AG04449 (cell line): ENCODE data around the gene CD38.
"Not testable (repeated sequence)": the region's sequence is repeated elsewhere in the genome, so short reads cannot be mapped to it uniquely, and the experiment has no call there.

Experiments used
- CTCF ChIA-PET: fragments of 350-600 bp; formaldehyde crosslinking; extraction: SDS; loops from one replicate; lab custom pipeline; 2021; ENCODE audit warnings: antibody characterized with exemption; lab: Yijun Ruan, JAX
- POLR2A ChIA-PET: fragments of 400-600, 350-600 bp; formaldehyde crosslinking; extraction: SDS; loops from one replicate; lab custom pipeline; 2020; ENCODE audit warnings: antibody characterized with exemption, inconsistent platforms; lab: Yijun Ruan, JAX
- DNase-seq: peaks from one replicate; pipeline ENCODE4 v3.0.0-alpha.2; 2010; ENCODE audit warnings: low read depth, low spot score
- H3K4me3 ChIP-seq: 2 replicates; pipeline ENCODE4 v1.5.1; 2011; ENCODE audit warnings: low read depth, mild to moderate bottlenecking, control low read depth, low read length
- TF ChIP-seq, protein P1 (sequence below): IDR thresholded peaks from one replicate; pipeline ENCODE4 v1.5.1; 2011; ENCODE audit warnings: mild to moderate bottlenecking, moderate library complexity, low read length, control low read depth, inconsistent platforms; ENCODE audit not compliant: insufficient read depth; ENCODE audit errors: missing control alignments

The CD38 gene

DNA sequence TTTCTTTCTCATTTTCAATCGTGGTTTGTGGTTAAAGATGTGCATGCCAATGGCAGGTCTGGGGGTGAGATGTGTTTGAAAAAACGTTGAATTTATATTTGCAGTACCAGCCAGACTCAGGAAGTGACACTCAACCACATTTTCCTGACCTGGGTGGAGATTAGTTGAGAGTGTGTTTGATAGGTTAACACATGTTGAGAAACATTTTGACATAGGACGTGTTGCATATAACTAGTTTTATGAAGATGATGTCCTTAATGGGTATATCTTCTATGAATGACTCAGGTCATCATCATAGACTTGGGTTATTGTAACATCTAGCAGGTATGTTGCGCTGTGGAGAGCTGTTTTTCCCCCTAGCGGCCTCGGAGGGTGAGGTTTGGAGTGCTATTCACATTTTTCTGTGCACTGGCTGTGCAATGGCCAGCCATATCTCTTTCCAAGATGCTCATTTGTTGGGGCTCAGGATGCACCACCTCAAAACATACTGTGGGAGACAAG is 21.7 kb upstream of the CD38 start:
- POLR2A ChIA-PET, result no interaction called here

DNA sequence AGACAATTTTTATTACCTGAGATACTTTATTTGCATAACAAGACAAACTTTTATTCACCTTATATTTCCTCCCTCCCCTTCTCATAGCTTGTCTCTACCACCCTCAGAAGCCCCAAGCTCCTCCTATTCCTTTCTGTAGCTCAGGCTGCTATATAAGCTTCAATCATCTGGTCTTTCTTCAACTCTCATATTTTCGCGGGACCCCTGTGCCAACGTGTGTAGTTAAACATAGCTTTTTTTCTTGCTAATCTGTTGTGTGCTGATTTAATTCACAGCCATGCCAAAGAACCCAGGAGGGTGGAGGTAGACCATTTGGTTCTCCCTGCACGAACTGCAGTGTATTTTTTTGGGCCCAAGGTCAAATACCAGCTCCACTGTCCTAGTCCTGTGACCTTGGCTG is 21.1 kb upstream of the CD38 start:
- no peak overlapping the region for H3K4me3 ChIP-seq
- POLR2A ChIA-PET, result no interaction called here
- TF ChIP-seq, protein P1, sequence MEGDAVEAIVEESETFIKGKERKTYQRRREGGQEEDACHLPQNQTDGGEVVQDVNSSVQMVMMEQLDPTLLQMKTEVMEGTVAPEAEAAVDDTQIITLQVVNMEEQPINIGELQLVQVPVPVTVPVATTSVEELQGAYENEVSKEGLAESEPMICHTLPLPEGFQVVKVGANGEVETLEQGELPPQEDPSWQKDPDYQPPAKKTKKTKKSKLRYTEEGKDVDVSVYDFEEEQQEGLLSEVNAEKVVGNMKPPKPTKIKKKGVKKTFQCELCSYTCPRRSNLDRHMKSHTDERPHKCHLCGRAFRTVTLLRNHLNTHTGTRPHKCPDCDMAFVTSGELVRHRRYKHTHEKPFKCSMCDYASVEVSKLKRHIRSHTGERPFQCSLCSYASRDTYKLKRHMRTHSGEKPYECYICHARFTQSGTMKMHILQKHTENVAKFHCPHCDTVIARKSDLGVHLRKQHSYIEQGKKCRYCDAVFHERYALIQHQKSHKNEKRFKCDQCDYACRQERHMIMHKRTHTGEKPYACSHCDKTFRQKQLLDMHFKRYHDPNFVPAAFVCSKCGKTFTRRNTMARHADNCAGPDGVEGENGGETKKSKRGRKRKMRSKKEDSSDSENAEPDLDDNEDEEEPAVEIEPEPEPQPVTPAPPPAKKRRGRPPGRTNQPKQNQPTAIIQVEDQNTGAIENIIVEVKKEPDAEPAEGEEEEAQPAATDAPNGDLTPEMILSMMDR, result no peak
- no peak for DNase-seq
- CTCF ChIA-PET, result interaction anchor here (1.4 to 1.7 kb wide), 2 partner anchors 14 to 22 kb away, joined by 4 to 7 read pairs; no protein-coding TSS in a partner anchor

More for the DNA sequence above, 21.7 kb upstream of the CD38 start:
- DNase-seq, result no peak
- CTCF ChIA-PET, result interaction anchor here (0.9 to 1.7 kb wide), 2 partner anchors 22 to 27 kb away, joined by 3 to 7 read pairs; no protein-coding TSS in a partner anchor
- H3K4me3 ChIP-seq, result no peak overlapping the region
- TF ChIP-seq, protein P1, result no peak

DNA sequence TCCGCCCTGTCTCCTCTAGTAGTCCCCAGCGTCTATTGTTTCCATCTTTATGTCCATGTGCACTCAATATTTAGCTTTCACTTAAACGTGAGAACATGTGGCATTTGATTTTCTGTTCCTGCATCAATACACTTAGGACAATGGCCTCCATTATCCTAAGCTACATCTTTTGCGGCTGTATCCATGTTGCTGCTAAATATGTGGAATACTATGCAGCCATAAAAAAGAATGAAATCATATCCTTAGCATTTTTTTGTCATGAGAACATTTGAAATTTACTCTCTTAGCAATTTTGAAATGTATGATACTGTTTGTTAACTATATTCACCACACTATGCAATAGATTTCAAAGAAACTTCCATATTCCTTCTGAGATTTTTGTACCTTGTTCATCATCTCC is 19.8 kb upstream of the CD38 start:
- CTCF ChIA-PET, result interaction anchor here (1.4 to 2.5 kb wide), 2 partner anchors 15 to 26 kb away, joined by 4 to 6 read pairs; no protein-coding TSS in a partner anchor
- POLR2A ChIA-PET, result no interaction called here
- no peak for DNase-seq
- TF ChIP-seq, protein P1, result no peak
- H3K4me3 ChIP-seq, result no peak overlapping the region

DNA sequence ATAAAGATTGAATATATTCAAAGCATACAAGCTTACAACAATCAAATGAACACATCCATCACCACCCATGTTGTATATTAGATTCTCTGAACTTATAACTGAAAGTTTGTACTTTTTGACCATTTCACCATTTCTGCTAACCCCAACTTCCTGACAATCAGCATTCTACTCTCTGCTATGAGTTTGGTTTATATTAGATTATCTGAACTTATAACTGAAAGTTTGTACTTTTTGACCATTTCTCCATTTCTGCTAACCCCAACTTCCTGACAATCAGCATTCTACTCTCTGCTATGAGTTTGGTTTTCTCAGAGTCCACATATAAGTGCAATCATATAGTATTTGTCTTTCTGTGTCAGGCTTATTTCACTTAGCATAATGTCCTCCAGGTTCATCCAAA is 15.7 kb upstream of the CD38 start:
- POLR2A ChIA-PET, DNase-seq, H3K4me3 ChIP-seq: not testable (repeated sequence)
- CTCF ChIA-PET, result interaction anchor here (1.3 to 1.5 kb wide), 2 partner anchors 42 to 44 kb away, joined by 3 to 4 read pairs; no protein-coding TSS in a partner anchor

DNA sequence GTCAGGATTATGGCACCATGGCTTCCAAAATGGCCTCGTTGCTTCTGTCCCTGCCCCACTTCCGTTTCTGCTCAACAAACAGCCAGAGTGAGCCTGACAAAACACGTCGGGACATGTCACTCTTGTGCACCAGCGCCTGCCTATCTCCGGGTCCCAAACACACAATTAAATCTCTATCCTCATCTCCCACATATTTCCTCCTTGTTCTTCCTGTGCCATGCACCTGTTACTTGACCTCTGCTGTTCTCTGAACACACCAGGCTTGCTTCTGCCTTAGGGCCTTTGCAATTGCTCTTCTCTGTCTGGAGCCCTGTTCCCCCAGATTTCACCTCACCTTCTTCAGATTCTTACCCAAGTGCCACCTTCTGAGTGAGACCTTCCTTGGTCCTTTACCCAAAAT is 12.7 kb upstream of the CD38 start:
- ChIA-PET POLR2A (no interaction called here), CTCF (no interaction called here)
- no peak for DNase-seq
- TF ChIP-seq, protein P1, result no peak
- no peak overlapping the region for H3K4me3 ChIP-seq

DNA sequence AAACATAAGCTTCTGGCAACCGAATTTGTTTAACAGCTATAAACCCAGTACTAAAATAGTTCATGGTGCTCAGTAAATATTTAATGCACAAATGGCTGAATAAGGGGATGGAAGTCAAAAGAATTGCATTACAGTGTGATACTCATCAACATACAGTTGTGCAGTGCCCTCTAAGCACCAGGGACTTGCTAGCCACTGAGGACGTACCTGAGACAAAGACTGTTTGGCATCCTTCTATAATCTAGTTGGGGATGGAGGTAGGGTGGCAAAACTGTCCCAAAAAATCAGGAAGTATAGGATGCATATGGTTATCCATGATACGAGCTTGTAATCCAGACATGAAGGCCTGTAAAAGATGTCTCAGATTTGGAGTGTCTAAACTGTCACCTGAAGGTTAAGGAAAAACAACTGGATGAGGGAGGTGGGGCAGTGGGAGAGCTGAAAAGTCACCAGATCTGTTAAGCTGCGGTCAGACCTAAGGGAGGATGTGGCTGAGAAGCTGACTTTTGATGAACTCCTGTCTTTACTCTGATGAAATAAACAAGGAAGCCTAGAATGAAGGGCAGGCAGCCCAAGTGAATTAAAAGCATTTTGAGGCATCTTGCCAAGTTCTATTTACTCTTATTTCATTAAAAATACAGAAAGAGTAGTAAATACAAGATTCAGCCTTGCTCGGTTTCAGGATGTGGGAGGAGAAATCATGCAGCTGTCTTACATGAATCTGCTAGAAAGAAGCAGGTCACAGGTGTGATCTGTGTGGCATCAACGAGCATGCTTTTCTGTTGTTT is 12.0 kb upstream of the CD38 start:
- TF ChIP-seq, protein P1, result no peak
- POLR2A ChIA-PET, result no interaction called here
- no peak for DNase-seq
- no peak overlapping the region for H3K4me3 ChIP-seq
- CTCF ChIA-PET, result interaction anchor here (0.8 kb wide), 1 partner anchor 40 kb away, joined by 3 read pairs; no protein-coding TSS in a partner anchor
